Measurements from ENCODE around the gene EFNA5. TPM values are rescaled to one million over a fixed set of nuclear protein-coding genes. Genes with fewer than 3 reads are reported as not detected.

EFNA5 gene
- total RNA-seq, 3 donors from 2014 or later (not counting 1 experiment from before 2014, with no cell fraction given) = 2.2 to 8.1 (median 4.3) TPM

- 96% methylated on average over 3 of the region's 3 CpGs for WGBS (ENCODE audit: insufficient coverage)
These were observed 307.0 kb downstream of the EFNA5 start for GRCh38 chr5:107363768-107364167.

GRCh38 chr5:107361945-107362344 lies 308.8 kb downstream of the EFNA5 start:
- Mint-ChIP-seq H3K9me3 (no peaks in the 10 kb centered on the region), H3K4me1 (peaks cover 36 to 49% of the 10 kb centered on the region in 2 donors), H3K27me3 (ENCODE audit: low read depth in 2 of 2) (no peaks in the 10 kb centered on the region), H3K4me3 (no peak overlapping the region), H3K36me3 (no peaks in the 10 kb centered on the region), H3K27ac (no peak overlapping the region)
- TF ChIP-seq, protein P1, sequence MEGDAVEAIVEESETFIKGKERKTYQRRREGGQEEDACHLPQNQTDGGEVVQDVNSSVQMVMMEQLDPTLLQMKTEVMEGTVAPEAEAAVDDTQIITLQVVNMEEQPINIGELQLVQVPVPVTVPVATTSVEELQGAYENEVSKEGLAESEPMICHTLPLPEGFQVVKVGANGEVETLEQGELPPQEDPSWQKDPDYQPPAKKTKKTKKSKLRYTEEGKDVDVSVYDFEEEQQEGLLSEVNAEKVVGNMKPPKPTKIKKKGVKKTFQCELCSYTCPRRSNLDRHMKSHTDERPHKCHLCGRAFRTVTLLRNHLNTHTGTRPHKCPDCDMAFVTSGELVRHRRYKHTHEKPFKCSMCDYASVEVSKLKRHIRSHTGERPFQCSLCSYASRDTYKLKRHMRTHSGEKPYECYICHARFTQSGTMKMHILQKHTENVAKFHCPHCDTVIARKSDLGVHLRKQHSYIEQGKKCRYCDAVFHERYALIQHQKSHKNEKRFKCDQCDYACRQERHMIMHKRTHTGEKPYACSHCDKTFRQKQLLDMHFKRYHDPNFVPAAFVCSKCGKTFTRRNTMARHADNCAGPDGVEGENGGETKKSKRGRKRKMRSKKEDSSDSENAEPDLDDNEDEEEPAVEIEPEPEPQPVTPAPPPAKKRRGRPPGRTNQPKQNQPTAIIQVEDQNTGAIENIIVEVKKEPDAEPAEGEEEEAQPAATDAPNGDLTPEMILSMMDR (IDR thresholded peaks at IDR 0.05) = no peak
- no peak overlapping the region for H3K27ac ChIP-seq (ENCODE audit: low read length)
- intact Hi-C loops (cut with micrococcal nuclease) = loop anchor here (10.0 kb wide), 1 partner anchor 67 kb away; no protein-coding TSS in a partner anchor
- H3K4me1 ChIP-seq (ENCODE audit: control insufficient read depth, insufficient read depth, low read length) = peaks cover 11% of the 10 kb centered on the region
- H3K27me3 ChIP-seq (ENCODE audit: control insufficient read depth, insufficient read depth, low read length) = no peaks in the 10 kb centered on the region
- H3K9me3 ChIP-seq (ENCODE audit: control insufficient read depth, insufficient read depth, low read length) = no peaks in the 10 kb centered on the region
- WGBS (ENCODE audit: insufficient coverage) = 90% methylated on average over 4 of the region's 4 CpGs
- no peaks in the 10 kb centered on the region for H3K36me3 ChIP-seq (ENCODE audit: control insufficient read depth, insufficient read depth, low read length)
- peak in 1 of 2 donors; percentile 5 for DNase-seq
- ATAC-seq = no peak
- H3K4me3 ChIP-seq (ENCODE audit: low read length) = no peak overlapping the region

More at GRCh38 chr5:107363768-107364167, 307.0 kb downstream of the EFNA5 start:
- DNase-seq (no peak), ATAC-seq (no peak)
- Histone ChIP-seq H3K4me1 (ENCODE audit: control insufficient read depth, insufficient read depth, low read length) (peaks cover 11% of the 10 kb centered on the region), H3K27ac (ENCODE audit: low read length) (no peak overlapping the region), H3K9me3 (ENCODE audit: control insufficient read depth, insufficient read depth, low read length) (no peaks in the 10 kb centered on the region), H3K36me3 (ENCODE audit: control insufficient read depth, insufficient read depth, low read length) (no peaks in the 10 kb centered on the region), H3K27me3 (ENCODE audit: control insufficient read depth, insufficient read depth, low read length) (no peaks in the 10 kb centered on the region), H3K4me3 (ENCODE audit: low read length) (no peak overlapping the region)
- H3K4me3 Mint-ChIP-seq = no peak overlapping the region
- no peaks in the 10 kb centered on the region for H3K36me3 Mint-ChIP-seq
- H3K27me3 Mint-ChIP-seq (ENCODE audit: low read depth in 2 of 2) = no peaks in the 10 kb centered on the region
- intact Hi-C loops (cut with micrococcal nuclease) = loop anchor here (2.0 to 10.0 kb wide), 2 partner anchors 69 to 111 kb away; no protein-coding TSS in a partner anchor
- H3K27ac Mint-ChIP-seq = peak overlapping the region; percentile 62 to 88
- TF ChIP-seq, protein P1 (IDR thresholded peaks at IDR 0.05) = no peak
- H3K4me1 Mint-ChIP-seq = peaks cover 36 to 49% of the 10 kb centered on the region in 2 donors
- no peaks in the 10 kb centered on the region for H3K9me3 Mint-ChIP-seq

GRCh38 chr5:107359916-107360234 lies 310.9 kb downstream of the EFNA5 start:
- no peak for ATAC-seq
- H3K9me3 ChIP-seq (ENCODE audit: control insufficient read depth, insufficient read depth, low read length) = no peaks in the 10 kb centered on the region
- peak overlapping the region; percentile 4 to 46 for H3K27ac Mint-ChIP-seq
- WGBS (ENCODE audit: insufficient coverage) = 5% methylated on average over 1 of the region's 2 CpGs
- no peaks in the 10 kb centered on the region for H3K36me3 Mint-ChIP-seq
- H3K27ac ChIP-seq (ENCODE audit: low read length) = no peak overlapping the region
- no peaks in the 10 kb centered on the region for H3K4me1 ChIP-seq (ENCODE audit: control insufficient read depth, insufficient read depth, low read length)
- no peaks in the 10 kb centered on the region for H3K36me3 ChIP-seq (ENCODE audit: control insufficient read depth, insufficient read depth, low read length)
- no peaks in the 10 kb centered on the region for H3K9me3 Mint-ChIP-seq
- no peak overlapping the region for H3K4me3 ChIP-seq (ENCODE audit: low read length)
- intact Hi-C loops (cut with micrococcal nuclease) = loop anchor here (10.0 kb wide), 1 partner anchor 65 kb away; no protein-coding TSS in a partner anchor
- TF ChIP-seq, protein P1 (IDR thresholded peaks at IDR 0.05) = no peak
- H3K4me1 Mint-ChIP-seq = peaks cover 22 to 28% of the 10 kb centered on the region in 2 donors
- H3K27me3 ChIP-seq (ENCODE audit: control insufficient read depth, insufficient read depth, low read length) = no peaks in the 10 kb centered on the region
- DNase-seq = no peak
- no peaks in the 10 kb centered on the region for H3K27me3 Mint-ChIP-seq (ENCODE audit: low read depth in 2 of 2)
- no peak overlapping the region for H3K4me3 Mint-ChIP-seq

Data from natural killer cell (primary cell).